HFFc6 (cell line): ENCODE results near the gene CORO6. TPM values are rescaled to one million over a fixed set of nuclear protein-coding genes. Genes with fewer than 3 reads are reported as not detected.

Experiments
- DNase-seq: peaks from one replicate; pipeline ENCODE4 v3.0.0-alpha.2; 2018
- H3K27ac Mint-ChIP-seq: 2 replicates; pipeline ENCODE4 v1.8.0; 2020; ENCODE audit warnings: mild to moderate bottlenecking, mixed read lengths
- H3K27me3 Mint-ChIP-seq: 2 replicates; pipeline ENCODE4 v1.8.0; 2021; ENCODE audit warnings: mild to moderate bottlenecking, moderate library complexity, mixed read lengths; ENCODE audit not compliant: insufficient read depth
- H3K36me3 Mint-ChIP-seq: 2 replicates; pipeline ENCODE4 v1.8.0; 2021; ENCODE audit warnings: low read depth, mixed read lengths
- H3K4me1 Mint-ChIP-seq: 2 replicates; pipeline ENCODE4 v1.8.0; 2020; ENCODE audit warnings: low read depth, mixed read lengths
- H3K4me3 Mint-ChIP-seq: 2 replicates; pipeline ENCODE4 v1.8.0; 2020; ENCODE audit warnings: mild to moderate bottlenecking, moderate library complexity, mixed read lengths
- H3K9me3 Mint-ChIP-seq: 2 replicates; pipeline ENCODE4 v1.8.0; 2020; ENCODE audit warnings: mild to moderate bottlenecking, mixed read lengths
- CTCF ChIP-seq: fragments of 200-600 bp; sonication (generic); IDR thresholded peaks from 2 replicates; pipeline ENCODE4 v1.5.0; 2021; ENCODE audit warnings: antibody characterized with exemption, mild to moderate bottlenecking
- total RNA-seq, 6 experiments: library from RNA; stranded (reverse); fragmentation: NEBNext Ultra II Directional; extraction: Animal tissue kit (Norgen Biotek cat#: 25700); gene quantifications; 2 replicates in 1 of 6; 3 replicates in 5 of 6; pipeline ENCODE4 v1.2.3, GENCODE V29; 2021

The CORO6 gene
- total RNA-seq, 6 experiments from 2014 or later = 4.6 to 6.1 (median 5.4) TPM

- no peak for TF ChIP-seq CTCF
- Mint-ChIP-seq H3K27ac (peak overlapping the region; percentile 72), H3K4me1 (peaks cover 39% of the 10 kb centered on the region), H3K36me3 (peaks cover 32% of the 10 kb centered on the region), H3K4me3 (no peak overlapping the region), H3K27me3 (peaks cover 4% of the 10 kb centered on the region; the same call in 1 of the 2 replicates), H3K9me3 (no peaks in the 10 kb centered on the region)
- DNase-seq = peak; percentile 57
These were observed 42.2 kb upstream of the CORO6 start for GRCh38 chr17:29664743-29665480.

- no peak for TF ChIP-seq CTCF
- H3K9me3 Mint-ChIP-seq = no peaks in the 10 kb centered on the region
- peaks cover 31% of the 10 kb centered on the region for H3K36me3 Mint-ChIP-seq
- no peak overlapping the region for H3K4me3 Mint-ChIP-seq
- peaks cover 2% of the 10 kb centered on the region; the same call in 1 of the 2 replicates for H3K27me3 Mint-ChIP-seq
- H3K27ac Mint-ChIP-seq = peak overlapping the region; percentile 15
- no peak for DNase-seq
- peaks cover 38% of the 10 kb centered on the region for H3K4me1 Mint-ChIP-seq
These were observed 40.4 kb upstream of the CORO6 start for GRCh38 chr17:29663155-29663554.

GRCh38 chr17:29661213-29661612, 38.5 kb upstream of the CORO6 start:
- Mint-ChIP-seq H3K9me3 (no peaks in the 10 kb centered on the region), H3K27ac (no peak overlapping the region), H3K4me3 (no peak overlapping the region), H3K36me3 (peaks cover 15% of the 10 kb centered on the region; the same call in 1 of the 2 replicates), H3K4me1 (peaks cover 25% of the 10 kb centered on the region), H3K27me3 (peaks cover 2% of the 10 kb centered on the region)
- TF ChIP-seq CTCF = no peak
- DNase-seq = no peak

- Mint-ChIP-seq H3K9me3 (no peaks in the 10 kb centered on the region), H3K36me3 (peaks cover 17% of the 10 kb centered on the region), H3K27me3 (peaks cover 2% of the 10 kb centered on the region), H3K27ac (no peak overlapping the region), H3K4me3 (no peak overlapping the region), H3K4me1 (peaks cover 17% of the 10 kb centered on the region)
- no peak for TF ChIP-seq CTCF
- DNase-seq = no peak
These were observed 36.4 kb upstream of the CORO6 start for GRCh38 chr17:29659155-29659554.

- peaks cover 9% of the 10 kb centered on the region for H3K4me1 Mint-ChIP-seq
- TF ChIP-seq CTCF = no peak
- no peak for DNase-seq
- H3K9me3 Mint-ChIP-seq = no peaks in the 10 kb centered on the region
- H3K27ac Mint-ChIP-seq = no peak overlapping the region
- peaks cover 8% of the 10 kb centered on the region for H3K36me3 Mint-ChIP-seq
- H3K27me3 Mint-ChIP-seq = no peaks in the 10 kb centered on the region; the same call in 1 of the 2 replicates
- no peak overlapping the region for H3K4me3 Mint-ChIP-seq
These were observed 32.6 kb upstream of the CORO6 start for GRCh38 chr17:29655323-29655722.
